ENCODE measurements around the gene KMT5C. TPM values are rescaled to one million over a fixed set of nuclear protein-coding genes. Genes with fewer than 3 reads are reported as not detected.

KMT5C gene
- total RNA-seq, 1 experiment from 2014 or later: 54.5 TPM

- Mint-ChIP-seq H3K9me3 (no peaks in the 10 kb centered on the region; a peak in 2 of 5 replicates), H3K4me3 (no peak overlapping the region), H3K4me1 (peaks cover 5 to 12% of the 10 kb centered on the region in 2 experiments), H3K36me3 (ENCODE audit: insufficient read depth in 1 of 3, low read depth in 3 of 3) (peaks cover 0 to 1% (median 0%) of the 10 kb centered on the region in 3 experiments; a peak in 1 of 7 replicates), H3K27me3 (ENCODE audit: low read depth) (peaks cover 41% of the 10 kb centered on the region), H3K27ac (0 out of 7 replicates have a peak overlapping the region, but pooled peaks of 1 of the 3 experiments have one; percentile 1)
- no peak overlapping the region for H2AFZ ChIP-seq (ENCODE audit: low read length)
- H4K5ac ChIP-seq (ENCODE audit: insufficient read length, low read depth, low read length): no peak overlapping the region
- H3K4me2 ChIP-seq (ENCODE audit: insufficient read depth, insufficient read length, low read length): no peak overlapping the region
- H3K18ac ChIP-seq (ENCODE audit: insufficient read length, low read depth, low read length): no peak overlapping the region
- no peaks in the 10 kb centered on the region for H3K9me3 ChIP-seq (ENCODE audit: control insufficient read depth, low read depth, low read length)
- no peaks in the 10 kb centered on the region; the same call in 1 of the 2 replicates for H3K4me1 ChIP-seq (ENCODE audit: insufficient read depth, low read length)
- H2AK5ac ChIP-seq (ENCODE audit: insufficient read length, low read length): no peak overlapping the region
- H3K27ac ChIP-seq (ENCODE audit: insufficient read length, low read depth, low read length): no peak overlapping the region
- no peak overlapping the region for H2BK12ac ChIP-seq (ENCODE audit: insufficient read length, low read depth, low read length)
- no peak overlapping the region for H3K9ac ChIP-seq (ENCODE audit: extremely low read depth, insufficient read length, low read length)
- H4K20me1 ChIP-seq (ENCODE audit: control insufficient read depth, insufficient read depth, insufficient read length): no peaks in the 10 kb centered on the region
- no peak for DNase-seq
- no peak overlapping the region for H2BK20ac ChIP-seq (ENCODE audit: low read depth, low read length, poor library complexity, severe bottlenecking)
- H3K56ac ChIP-seq (ENCODE audit: insufficient read length, low read depth, low read length): no peak overlapping the region
- H3K79me1 ChIP-seq (ENCODE audit: insufficient read depth, low read depth, low read length, poor library complexity, severe bottlenecking): no peaks in the 10 kb centered on the region
- H2BK5ac ChIP-seq (ENCODE audit: insufficient read length, low read length): no peak overlapping the region
- H3K23me2 ChIP-seq (ENCODE audit: insufficient read length, low read depth, low read length, poor library complexity, severe bottlenecking): peaks cover 5% of the 10 kb centered on the region
- no peaks in the 10 kb centered on the region for H3K79me2 ChIP-seq (ENCODE audit: insufficient read depth, low read length)
- H2BK15ac ChIP-seq (ENCODE audit: low read depth, low read length): no peak overlapping the region
- no peak overlapping the region for H3T11ph ChIP-seq (ENCODE audit: low read length)
- H3K4ac ChIP-seq (ENCODE audit: low read depth, low read length): no peak overlapping the region
- no peak overlapping the region for H4K91ac ChIP-seq (ENCODE audit: insufficient read length, low read depth, low read length)
- H2BK120ac ChIP-seq (ENCODE audit: low read depth, low read length, poor library complexity, severe bottlenecking): no peak overlapping the region
- no peak overlapping the region for H4K8ac ChIP-seq (replicated peaks; ENCODE audit: insufficient read length, low read depth, low read length)
- H3K14ac ChIP-seq (ENCODE audit: insufficient read depth, low read length): no peak overlapping the region
- H3K23ac ChIP-seq (ENCODE audit: insufficient read length, low read depth, low read length): no peak overlapping the region
- no CpG with 5 or more reads among the region's 11 CpGs for WGBS (ENCODE audit: extremely low coverage, insufficient read length, low lambda C conversion rate)
- TF ChIP-seq CTCF (conservative IDR thresholded peaks at IDR 0.05): no peak
- no peaks in the 10 kb centered on the region; the same call in 1 of the 2 replicates for H3K27me3 ChIP-seq (ENCODE audit: insufficient read depth, low read length)
Observed at GRCh38 chr19:55333870-55334269, 5.8 kb upstream of the KMT5C start.
